Femur (tissue), 1 donor: ENCODE results near the gene DNAJB14.
"Not testable (repeated sequence)": the region's sequence is repeated elsewhere in the genome, so short reads cannot be mapped to it uniquely, and the experiment has no call there.

Source experiments
- DNase-seq: peaks from one replicate; pipeline ENCODE4 v3.0.0-alpha.2; 2017

DNAJB14 gene

GRCh38 chr4:99946356-99947189, at the start of gene DNAJB14:
TSS of gene DNAJB14 (minus strand) at chr4:99946618. CDS start at chr4:99946571, 47 bp downstream.
- DNase-seq, result peak; percentile 85

DNA sequence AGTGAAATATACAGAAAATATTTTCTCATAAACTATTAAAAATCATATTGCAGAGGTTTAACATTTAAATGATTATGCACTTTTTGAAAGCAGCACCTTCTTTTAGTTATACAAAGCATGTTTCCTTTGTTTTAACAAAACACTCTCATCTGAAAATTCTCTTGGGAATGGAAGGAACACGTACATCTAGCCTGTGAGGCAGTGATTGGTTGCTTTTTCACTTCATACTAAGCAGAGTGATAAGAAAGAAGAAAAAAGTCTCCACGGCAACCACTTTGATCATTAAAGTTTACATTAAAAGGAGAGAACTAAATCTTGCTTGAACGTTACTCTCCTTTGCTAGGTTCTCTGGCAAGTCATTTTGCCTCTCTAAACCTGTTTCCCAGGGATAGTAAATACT, 45.3 kb upstream of the DNAJB14 start:
- no peak for DNase-seq

DNA sequence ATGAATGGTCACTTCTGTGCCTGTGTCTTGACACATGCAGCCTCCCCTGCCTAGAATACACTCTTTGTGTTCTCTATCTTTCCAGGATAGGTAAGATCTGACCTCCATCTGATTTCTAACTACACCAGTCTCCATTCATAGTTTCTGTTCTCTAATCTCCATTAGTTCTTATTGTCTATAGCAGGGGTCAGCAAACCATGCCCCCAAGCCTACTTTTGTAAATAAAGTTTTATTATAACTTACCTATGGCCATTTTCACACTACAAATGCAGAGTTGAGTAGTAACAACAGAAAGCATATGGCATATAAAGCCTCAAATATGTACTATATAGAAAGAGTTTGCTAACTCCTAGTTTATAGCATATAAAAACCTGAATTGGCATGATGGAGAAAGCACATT, 41.3 kb upstream of the DNAJB14 start:
- DNase-seq, result no peak

DNA sequence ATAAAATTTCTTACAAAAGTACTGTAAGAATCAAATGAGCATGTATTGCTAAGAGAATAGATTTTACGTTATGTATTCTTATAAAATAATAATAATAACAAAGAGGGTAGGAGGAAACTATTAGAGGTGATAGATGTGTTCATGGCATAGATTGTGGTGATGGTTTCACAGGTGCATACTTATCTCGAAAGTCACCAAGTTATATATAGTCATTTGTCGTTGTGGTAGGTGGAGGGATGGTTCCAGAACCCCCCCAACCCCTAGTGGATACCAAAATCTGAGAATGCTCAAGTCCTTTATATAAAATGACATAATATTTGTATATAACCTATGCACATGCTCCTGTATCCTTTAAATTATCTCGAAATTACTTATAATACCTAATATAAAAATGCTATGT, 40.4 kb upstream of the DNAJB14 start:
- DNase-seq, result no peak

DNA sequence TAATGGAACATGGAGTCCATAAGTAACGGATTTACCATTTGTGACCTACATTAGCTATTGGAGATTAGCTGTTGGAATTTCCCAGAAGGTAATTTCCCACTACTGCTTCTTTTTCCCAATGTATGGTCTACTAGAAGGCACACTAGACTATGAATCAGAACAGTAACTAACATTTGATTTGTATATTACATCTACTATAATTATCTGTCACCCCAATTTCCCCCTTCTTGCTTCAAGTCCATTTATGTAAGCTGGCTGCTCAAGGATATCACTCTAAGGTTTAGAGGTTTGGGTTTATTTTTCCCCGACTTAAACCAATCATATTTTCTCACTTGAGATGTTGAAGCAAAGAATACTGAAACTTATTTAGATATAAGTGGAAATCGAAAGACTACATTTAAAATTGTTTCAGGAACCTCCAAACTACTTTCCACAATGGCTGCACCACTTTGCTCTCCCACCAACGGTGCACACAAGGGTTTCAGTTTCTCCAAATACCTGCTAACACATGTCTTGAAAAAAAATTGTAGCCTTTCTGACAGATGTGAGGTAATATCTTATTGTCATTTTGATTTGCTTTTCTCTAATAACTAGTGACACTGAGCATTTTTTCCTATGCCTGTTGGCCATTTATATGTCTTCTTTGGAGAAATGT, 37.0 kb upstream of the DNAJB14 start:
- DNase-seq, result no peak

DNA sequence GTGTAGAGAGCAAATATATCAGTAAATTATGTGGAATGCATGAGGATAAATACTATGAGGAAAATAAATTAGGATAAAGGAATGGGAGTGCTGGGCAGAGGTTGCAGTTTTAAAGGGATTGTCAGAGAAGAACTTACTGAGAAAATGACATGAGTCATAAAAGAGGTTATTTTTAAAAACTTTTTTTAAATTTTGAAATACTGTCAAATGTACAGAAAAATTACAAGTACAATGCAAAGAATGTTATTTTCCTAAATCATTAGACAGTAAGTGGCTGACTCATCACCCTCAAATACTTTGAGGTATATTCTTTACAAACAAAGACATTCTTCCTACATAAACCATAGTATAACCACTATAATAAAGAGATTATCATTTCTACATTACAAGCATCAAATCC, 33.5 kb upstream of the DNAJB14 start:
- no peak for DNase-seq

- DNase-seq, result no peak
These were observed 25.2 kb upstream of the DNAJB14 start for GRCh38 chr4:99971453-99972111.

DNA sequence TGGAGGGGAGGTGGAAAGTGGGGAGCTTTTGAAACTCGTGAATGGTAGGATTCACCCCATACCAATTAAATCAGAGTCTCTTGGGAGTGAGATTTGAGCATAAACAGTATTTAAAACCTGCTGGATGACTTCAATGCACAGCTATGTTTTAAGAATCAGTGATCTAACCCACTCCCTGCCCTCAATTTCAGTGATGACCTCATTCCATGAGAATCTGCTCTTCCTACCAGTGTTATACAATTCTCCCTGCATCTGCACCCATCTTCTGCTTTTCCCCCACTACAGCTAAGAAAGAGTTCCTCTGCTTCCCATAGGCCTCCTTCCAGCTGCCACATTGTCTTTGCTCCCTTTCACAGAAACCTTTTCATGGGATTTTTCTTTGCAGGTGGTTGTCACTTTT, 21.9 kb upstream of the DNAJB14 start:
- DNase-seq, result no peak

DNA sequence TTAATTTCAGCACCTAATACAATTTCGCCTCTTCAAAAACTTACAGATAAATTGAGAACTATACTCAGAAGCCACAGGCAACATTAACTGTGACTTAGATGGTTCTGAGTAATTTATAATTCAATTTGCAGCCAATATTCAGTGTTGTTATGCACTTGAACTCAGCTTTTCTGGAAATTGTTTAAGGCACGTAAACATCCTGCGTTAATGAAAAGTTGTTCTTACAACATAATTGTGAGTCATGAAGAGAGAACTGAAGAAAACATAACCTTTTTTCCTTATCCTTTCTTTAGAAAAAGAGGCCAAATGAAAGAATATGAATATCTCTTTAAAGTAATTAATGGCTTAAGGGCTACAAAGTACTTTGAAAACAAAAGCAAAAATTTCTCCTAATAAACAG, 20.3 kb upstream of the DNAJB14 start:
- no peak for DNase-seq

- no peak for DNase-seq
These were observed 19.4 kb upstream of the DNAJB14 start for GRCh38 chr4:99965674-99966350.

DNA sequence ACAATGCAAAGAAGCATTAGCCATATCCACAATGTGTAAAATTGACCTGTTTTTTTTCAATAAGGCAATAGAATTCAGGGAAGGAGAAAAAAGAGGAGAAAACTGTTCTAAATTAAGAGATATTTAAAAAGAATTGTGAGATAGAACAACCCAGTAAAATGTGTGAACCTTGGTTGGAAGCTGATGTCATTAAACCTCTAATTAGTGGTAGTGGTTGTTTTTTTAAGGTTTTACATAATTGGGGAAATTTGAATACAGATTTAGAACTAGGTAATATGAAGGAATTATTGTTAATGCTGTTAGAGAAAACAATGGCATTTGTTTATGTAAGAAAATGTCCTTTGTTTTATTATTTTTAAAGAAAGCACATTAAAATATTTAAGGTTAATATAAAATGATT, 18.8 kb upstream of the DNAJB14 start:
- no peak for DNase-seq

- DNase-seq, result no peak
These were observed 15.3 kb upstream of the DNAJB14 start for GRCh38 chr4:99961711-99962110.

GRCh38 chr4:99960648-99961047, 14.2 kb upstream of the DNAJB14 start:
- DNase-seq, result no peak

GRCh38 chr4:99958207-99958606, 11.8 kb upstream of the DNAJB14 start:
- not testable (repeated sequence) for DNase-seq

GRCh38 chr4:99950913-99951254, 4.5 kb upstream of the DNAJB14 start:
- no peak for DNase-seq

- peak; percentile 99 for DNase-seq
These were observed 3.8 kb upstream of the DNAJB14 start, which contains the start of gene H2AZ1 for GRCh38 chr4:99949999-99950912. TSS of gene H2AZ1 (minus strand) at chr4:99950275. CDS start at chr4:99950170, 105 bp downstream.

DNA sequence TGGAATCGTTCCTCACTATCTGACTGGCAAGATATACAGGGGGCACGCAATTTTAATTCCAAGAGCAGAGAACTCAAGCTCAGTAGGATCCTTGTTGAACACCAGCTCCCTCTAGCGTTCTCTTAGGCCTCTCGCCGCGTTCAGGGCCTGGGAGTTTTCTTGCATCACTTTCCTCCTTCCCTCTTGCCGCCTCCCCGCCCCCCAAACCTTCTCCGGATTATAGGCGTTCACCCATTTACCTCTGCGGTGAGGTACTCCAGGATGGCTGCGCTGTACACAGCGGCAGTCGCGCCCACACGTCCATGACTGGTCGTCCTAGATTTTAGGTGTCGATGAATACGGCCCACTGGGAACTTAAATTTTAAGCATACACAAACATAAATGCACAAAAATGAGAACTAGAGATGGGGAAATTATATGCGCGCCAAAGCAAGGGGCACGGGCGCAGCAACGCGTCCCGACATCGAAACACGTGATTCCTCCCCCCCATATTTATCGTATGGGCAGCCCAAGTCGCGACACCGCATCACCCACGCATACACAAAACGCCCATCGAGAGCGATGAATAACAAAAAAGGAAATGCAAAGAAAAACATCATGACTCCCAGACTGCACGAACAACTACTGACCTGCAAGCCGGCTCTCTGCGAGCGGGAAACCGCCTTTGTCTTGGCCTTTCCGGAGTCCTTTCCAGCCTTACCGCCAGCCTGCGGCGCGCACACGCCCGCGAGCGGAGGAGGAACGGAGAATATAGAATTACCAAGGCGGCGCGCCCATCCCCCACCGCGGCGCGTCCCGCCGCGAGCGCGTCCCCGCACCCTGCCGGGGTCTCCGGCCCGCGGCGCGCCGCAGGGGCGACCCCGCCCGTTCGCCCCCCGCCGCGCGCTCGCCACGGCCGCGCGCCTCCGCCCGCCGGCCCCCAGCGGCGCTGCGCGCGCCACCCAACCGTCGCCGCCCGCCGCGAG, 2.9 kb upstream of the DNAJB14 start:
- DNase-seq, result peak; percentile 94

DNA sequence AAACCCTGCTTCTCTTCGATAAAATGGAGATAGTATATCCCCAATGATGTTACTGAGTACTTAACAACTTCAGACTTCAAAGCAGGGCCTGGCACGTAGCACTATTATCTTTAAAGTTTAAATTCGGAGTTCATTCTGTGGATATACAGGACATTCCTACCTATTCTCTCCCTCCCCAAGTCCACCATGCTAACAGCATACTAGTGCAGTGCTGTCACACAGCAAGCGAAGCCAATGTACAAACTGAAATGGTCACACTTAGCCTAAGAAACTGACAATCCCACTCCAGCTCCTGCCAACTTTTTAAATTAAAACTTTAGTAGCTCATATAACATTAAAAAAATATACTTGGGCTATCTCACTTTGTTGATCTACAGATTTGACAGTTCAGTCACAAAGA, 1.2 kb upstream of the DNAJB14 start:
- no peak for DNase-seq

DNA sequence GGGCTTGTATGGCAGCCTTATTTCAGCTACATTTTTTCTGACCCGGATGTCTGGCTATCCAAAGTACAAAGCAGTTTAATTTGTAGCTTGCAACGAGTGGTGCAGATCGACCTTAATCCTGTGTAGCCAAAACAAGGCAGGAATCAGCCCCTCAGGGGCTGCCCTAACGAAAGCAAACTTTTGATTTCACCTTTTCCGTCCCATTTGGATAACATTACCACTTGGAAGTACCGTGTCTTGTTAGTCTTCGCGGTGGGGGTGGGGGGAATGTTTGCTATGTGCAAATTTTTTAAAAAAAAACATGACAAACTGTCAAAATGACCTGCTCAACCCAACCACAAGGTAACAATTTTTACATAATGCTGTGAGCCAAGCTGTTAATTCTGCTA, 766 bp upstream of the DNAJB14 start:
- no peak for DNase-seq

GRCh38 chr4:99945718-99946355, 581 bp downstream of the DNAJB14 start:
- peak; percentile 51 for DNase-seq
